ENCODE measurements around the gene TPP1. TPM values are rescaled to one million over a fixed set of nuclear protein-coding genes. Genes with fewer than 3 reads are reported as not detected.
A peak's percentile ranks its signal among the peaks of the same experiment; 100 is the strongest.

The TPP1 gene
- polyA plus RNA-seq, 3 donors, result 218 to 359 (median 271) TPM

DNA sequence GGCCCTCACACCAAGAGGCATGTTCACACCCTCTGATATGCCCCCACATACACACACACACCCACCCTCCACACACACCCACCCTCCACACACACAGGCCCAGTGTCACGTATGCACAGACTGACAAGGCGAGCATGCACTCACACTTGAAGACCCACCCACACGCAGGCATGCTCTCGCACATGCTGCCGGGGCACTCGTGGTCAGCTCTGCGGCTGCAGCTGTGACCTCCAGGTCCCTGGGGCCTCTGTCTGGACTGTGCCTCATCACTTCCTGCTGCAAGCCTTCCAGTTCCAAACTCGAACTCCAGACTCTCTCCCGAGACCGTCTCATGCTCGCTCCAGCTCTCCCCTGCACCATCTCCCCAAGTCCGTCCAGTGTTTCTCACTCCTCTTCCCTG is 26.8 kb upstream of the TPP1 start:
- H3K9me3 Mint-ChIP-seq, result no peaks in the 10 kb centered on the region
- Histone ChIP-seq H3K9me3 (replicated peaks in 1 of 2; ENCODE audit: control insufficient read depth in 1 of 2, insufficient read depth in 1 of 2, low read length in 2 of 2) (no peaks in the 10 kb centered on the region), H3K36me3 (replicated peaks in 1 of 2; ENCODE audit: control insufficient read depth in 1 of 2, insufficient read depth in 2 of 2, low read length in 2 of 2) (no peaks in the 10 kb centered on the region), H3K9ac (ENCODE audit: insufficient read depth, low read length, poor library complexity, severe bottlenecking) (no peak overlapping the region), H3K4me2 (replicated peaks; ENCODE audit: extremely low read depth, low read length, poor library complexity, severe bottlenecking) (peak overlapping the region; percentile 65), H3K79me2 (ENCODE audit: insufficient read depth, low read length) (no peaks in the 10 kb centered on the region), H3K27me3 (ENCODE audit: control insufficient read depth in 2 of 2, insufficient read depth in 2 of 2, low read length in 2 of 2) (no peaks in the 10 kb centered on the region), H4K20me1 (ENCODE audit: insufficient read depth, low read length) (no peaks in the 10 kb centered on the region), H2AFZ (ENCODE audit: insufficient read depth, low read depth, low read length, poor library complexity, severe bottlenecking) (peak overlapping the region; percentile 72), H3K4me1 (ENCODE audit: control insufficient read depth in 1 of 2, insufficient read depth in 2 of 2, low read length in 2 of 2) (peaks cover 33 to 36% of the 10 kb centered on the region in 2 donors), H3K4me3 (replicated peaks in 1 of 3; ENCODE audit: low read depth in 2 of 3, low read length in 3 of 3) (no peak overlapping the region), H3K27ac (ENCODE audit: low read depth in 1 of 2, low read length in 2 of 2) (peak overlapping the region; percentile 78 to 80)
- no peak for DNase-seq
- WGBS (ENCODE audit: insufficient coverage), result 58% methylated on average over 12 of the region's 12 CpGs
- TF ChIP-seq CTCF (IDR thresholded peaks at IDR 0.05), result no peak
- peak overlapping the region in 2 of 7 donors; percentile 10 to 32 for H3K27ac Mint-ChIP-seq
- peaks cover 0 to 2% (median 0%) of the 10 kb centered on the region in 3 donors for H3K27me3 Mint-ChIP-seq (ENCODE audit: low read depth in 3 of 3)
- intact Hi-C loops (cut with micrococcal nuclease), result no loop called here
- no peak overlapping the region for H3K4me3 Mint-ChIP-seq
- H3K36me3 Mint-ChIP-seq, result no peaks in the 10 kb centered on the region
- no peaks in the 10 kb centered on the region for H3K4me1 Mint-ChIP-seq

DNA sequence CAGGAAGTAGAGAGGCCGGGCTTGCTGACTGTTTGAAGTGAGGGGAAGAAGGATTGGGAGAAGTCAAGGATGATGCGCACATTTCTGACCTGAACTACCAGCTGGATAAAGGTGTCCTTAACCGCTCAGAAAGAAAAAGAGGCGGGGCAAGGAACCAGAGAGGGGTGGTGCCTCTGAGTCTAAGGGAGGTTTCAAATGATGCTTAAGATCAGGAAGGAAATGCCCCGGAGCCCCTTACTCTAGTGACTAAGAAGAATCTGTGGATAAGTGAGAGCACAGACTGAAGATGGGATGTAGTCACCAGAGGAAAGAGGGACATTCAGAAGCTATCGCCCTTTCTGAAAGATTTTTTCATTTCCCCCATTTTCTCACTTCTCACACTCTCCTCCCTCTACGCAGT is 23.7 kb upstream of the TPP1 start:
- no peaks in the 10 kb centered on the region for H3K9me3 ChIP-seq (replicated peaks in 1 of 2; ENCODE audit: control insufficient read depth in 1 of 2, insufficient read depth in 1 of 2, low read length in 2 of 2)
- H3K4me1 ChIP-seq (ENCODE audit: control insufficient read depth in 1 of 2, insufficient read depth in 2 of 2, low read length in 2 of 2), result peaks cover 28 to 32% of the 10 kb centered on the region in 2 donors
- no peaks in the 10 kb centered on the region for H3K9me3 Mint-ChIP-seq
- no peaks in the 10 kb centered on the region for H4K20me1 ChIP-seq (ENCODE audit: insufficient read depth, low read length)
- H2AFZ ChIP-seq (ENCODE audit: insufficient read depth, low read depth, low read length, poor library complexity, severe bottlenecking), result no peak overlapping the region
- H3K4me3 Mint-ChIP-seq, result no peak overlapping the region
- 60% methylated on average over 6 of the region's 7 CpGs for WGBS (ENCODE audit: insufficient coverage)
- TF ChIP-seq CTCF (IDR thresholded peaks at IDR 0.05), result no peak
- H3K79me2 ChIP-seq (ENCODE audit: insufficient read depth, low read length), result no peaks in the 10 kb centered on the region
- no peak overlapping the region for H3K27ac ChIP-seq (ENCODE audit: low read depth in 1 of 2, low read length in 2 of 2)
- no peaks in the 10 kb centered on the region for H3K36me3 ChIP-seq (replicated peaks in 1 of 2; ENCODE audit: control insufficient read depth in 1 of 2, insufficient read depth in 2 of 2, low read length in 2 of 2)
- no peaks in the 10 kb centered on the region for H3K27me3 ChIP-seq (ENCODE audit: control insufficient read depth in 2 of 2, insufficient read depth in 2 of 2, low read length in 2 of 2)
- DNase-seq, result no peak
- no peaks in the 10 kb centered on the region for H3K36me3 Mint-ChIP-seq
- H3K4me1 Mint-ChIP-seq, result no peaks in the 10 kb centered on the region
- intact Hi-C loops (cut with micrococcal nuclease), result no loop called here
- H3K4me2 ChIP-seq (replicated peaks; ENCODE audit: extremely low read depth, low read length, poor library complexity, severe bottlenecking), result no peak overlapping the region
- no peak overlapping the region for H3K4me3 ChIP-seq (replicated peaks in 1 of 3; ENCODE audit: low read depth in 2 of 3, low read length in 3 of 3)
- H3K9ac ChIP-seq (ENCODE audit: insufficient read depth, low read length, poor library complexity, severe bottlenecking), result no peak overlapping the region
- no peak overlapping the region for H3K27ac Mint-ChIP-seq
- H3K27me3 Mint-ChIP-seq (ENCODE audit: low read depth in 3 of 3), result peaks cover 0 to 2% (median 0%) of the 10 kb centered on the region in 3 donors
